HEK293 (cell line): ENCODE data around the gene ARHGAP26.

Experiments used
- GLIS1 ChIP-seq: fragments of 450-650 bp; formaldehyde crosslinking; IDR thresholded peaks from 2 replicates; pipeline ENCODE4 v1.5.1; 2016; ENCODE audit warnings: missing biosample characterization, missing genetic modification characterization
- TSHZ1 ChIP-seq: fragments of 450-650 bp; formaldehyde crosslinking; IDR thresholded peaks from 2 replicates; pipeline ENCODE4 v1.5.1; 2016; ENCODE audit warnings: missing biosample characterization, missing genetic modification characterization, borderline replicate concordance
- YY2 ChIP-seq: fragments of 450-650 bp; formaldehyde crosslinking; IDR thresholded peaks from 2 replicates; pipeline ENCODE4 v1.5.1; 2016; ENCODE audit warnings: missing biosample characterization, missing genetic modification characterization
- ZBTB44 ChIP-seq: fragments of 450-650 bp; IDR thresholded peaks from 2 replicates; pipeline ENCODE4 v1.5.1; 2018; ENCODE audit warnings: missing biosample characterization, mild to moderate bottlenecking, missing genetic modification characterization
- ZBTB7A ChIP-seq: fragments of 450-650 bp; formaldehyde crosslinking; IDR thresholded peaks from 2 replicates; pipeline ENCODE4 v1.5.1; 2016; ENCODE audit warnings: low read depth, missing biosample characterization, missing genetic modification characterization
- ZNF133 ChIP-seq: fragments of 450-650 bp; formaldehyde crosslinking; IDR thresholded peaks from 2 replicates; pipeline ENCODE4 v1.5.1; 2016; ENCODE audit warnings: missing biosample characterization, missing genetic modification characterization
- ZNF26 ChIP-seq: fragments of 450-650 bp; formaldehyde crosslinking; IDR thresholded peaks from 2 replicates; pipeline ENCODE4 v1.5.1; 2016; ENCODE audit warnings: missing biosample characterization, missing genetic modification characterization
- ZNF513 ChIP-seq: fragments of 450-650 bp; IDR thresholded peaks from 2 replicates; pipeline ENCODE4 v1.5.1; 2018; ENCODE audit warnings: missing biosample characterization, missing genetic modification characterization
- ZNF596 ChIP-seq: fragments of 450-650 bp; IDR thresholded peaks from 2 replicates; pipeline ENCODE4 v1.5.0; 2018; ENCODE audit warnings: missing biosample characterization, mild to moderate bottlenecking, missing genetic modification characterization, moderate library complexity
- ZNF677 ChIP-seq: fragments of 450-650 bp; IDR thresholded peaks from 2 replicates; pipeline ENCODE4 v1.5.0; 2018; ENCODE audit warnings: missing biosample characterization, mild to moderate bottlenecking, missing genetic modification characterization, moderate library complexity
- ZSCAN30 ChIP-seq: fragments of 450-650 bp; IDR thresholded peaks from 2 replicates; pipeline ENCODE4 v1.5.1; 2018; ENCODE audit warnings: missing biosample characterization, mild to moderate bottlenecking, missing genetic modification characterization, moderate library complexity
- TF ChIP-seq, protein P1 (sequence below): fragments of 450-650 bp; formaldehyde crosslinking; IDR thresholded peaks from 2 replicates; pipeline ENCODE4 v1.5.1; 2016; ENCODE audit warnings: missing biosample characterization, missing genetic modification characterization
- TF ChIP-seq, protein P2 (sequence below): fragments of 450-650 bp; formaldehyde crosslinking; optimal IDR thresholded peaks from 2 replicates; pipeline ENCODE3; 2016; ENCODE audit warnings: missing biosample characterization, mild to moderate bottlenecking, missing genetic modification characterization

DNA sequence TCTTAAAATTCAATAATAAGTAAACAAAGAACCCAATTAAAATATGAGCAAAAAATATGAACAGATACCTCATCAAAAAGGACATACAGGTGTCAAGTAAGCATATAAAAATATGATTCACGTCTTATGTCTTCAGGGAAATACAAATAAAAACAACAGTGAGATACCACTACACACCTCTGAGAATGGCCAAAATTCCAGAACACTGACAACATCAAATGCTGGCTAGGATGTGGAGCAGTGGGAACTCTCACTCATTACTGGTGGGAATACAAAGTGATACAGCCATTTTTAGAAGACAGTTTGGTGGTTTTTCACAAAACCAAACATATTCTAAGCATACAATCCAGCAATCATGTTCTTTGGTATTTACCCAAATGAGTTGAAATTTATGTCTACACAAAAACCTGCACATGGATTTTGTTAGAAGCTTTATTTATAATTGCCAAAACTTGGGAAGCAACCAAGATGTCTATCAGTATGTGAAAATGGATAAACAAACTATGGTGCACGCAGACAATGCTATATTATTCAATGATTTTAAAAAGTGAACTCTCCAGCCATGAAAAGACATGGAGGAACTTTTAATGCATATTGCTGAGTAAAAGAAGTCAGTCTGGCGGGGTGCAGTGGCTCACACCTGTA, 381.0 kb downstream of the ARHGAP26 start:
- TF ChIP-seq, protein P1, sequence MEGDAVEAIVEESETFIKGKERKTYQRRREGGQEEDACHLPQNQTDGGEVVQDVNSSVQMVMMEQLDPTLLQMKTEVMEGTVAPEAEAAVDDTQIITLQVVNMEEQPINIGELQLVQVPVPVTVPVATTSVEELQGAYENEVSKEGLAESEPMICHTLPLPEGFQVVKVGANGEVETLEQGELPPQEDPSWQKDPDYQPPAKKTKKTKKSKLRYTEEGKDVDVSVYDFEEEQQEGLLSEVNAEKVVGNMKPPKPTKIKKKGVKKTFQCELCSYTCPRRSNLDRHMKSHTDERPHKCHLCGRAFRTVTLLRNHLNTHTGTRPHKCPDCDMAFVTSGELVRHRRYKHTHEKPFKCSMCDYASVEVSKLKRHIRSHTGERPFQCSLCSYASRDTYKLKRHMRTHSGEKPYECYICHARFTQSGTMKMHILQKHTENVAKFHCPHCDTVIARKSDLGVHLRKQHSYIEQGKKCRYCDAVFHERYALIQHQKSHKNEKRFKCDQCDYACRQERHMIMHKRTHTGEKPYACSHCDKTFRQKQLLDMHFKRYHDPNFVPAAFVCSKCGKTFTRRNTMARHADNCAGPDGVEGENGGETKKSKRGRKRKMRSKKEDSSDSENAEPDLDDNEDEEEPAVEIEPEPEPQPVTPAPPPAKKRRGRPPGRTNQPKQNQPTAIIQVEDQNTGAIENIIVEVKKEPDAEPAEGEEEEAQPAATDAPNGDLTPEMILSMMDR (tag by site-specific recombination), result no peak
- TF ChIP-seq, protein P2, sequence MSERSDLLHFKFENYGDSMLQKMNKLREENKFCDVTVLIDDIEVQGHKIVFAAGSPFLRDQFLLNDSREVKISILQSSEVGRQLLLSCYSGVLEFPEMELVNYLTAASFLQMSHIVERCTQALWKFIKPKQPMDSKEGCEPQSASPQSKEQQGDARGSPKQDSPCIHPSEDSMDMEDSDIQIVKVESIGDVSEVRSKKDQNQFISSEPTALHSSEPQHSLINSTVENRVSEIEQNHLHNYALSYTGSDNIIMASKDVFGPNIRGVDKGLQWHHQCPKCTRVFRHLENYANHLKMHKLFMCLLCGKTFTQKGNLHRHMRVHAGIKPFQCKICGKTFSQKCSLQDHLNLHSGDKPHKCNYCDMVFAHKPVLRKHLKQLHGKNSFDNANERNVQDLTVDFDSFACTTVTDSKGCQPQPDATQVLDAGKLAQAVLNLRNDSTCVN (tag by site-specific recombination), result no peak
- TF ChIP-seq TSHZ1 (tag by site-specific recombination) (no peak), GLIS1 (tag by site-specific recombination) (no peak), YY2 (no peak), ZSCAN30 (tag by site-specific recombination) (no peak), ZBTB44 (tag by site-specific recombination) (no peak), ZNF596 (tag by site-specific recombination) (no peak), ZNF133 (tag by site-specific recombination) (no peak), ZNF677 (tag by site-specific recombination) (no peak), ZNF26 (tag by site-specific recombination) (no peak), ZNF513 (no peak), ZBTB7A (no peak)
